HEK293T (cell line): ENCODE results near the gene SKAP1.

ENCODE experiments used
- ARNT ChIP-seq: fragments of 450-650 bp; IDR thresholded peaks from 2 replicates; pipeline ENCODE4 v1.6.1; 2017; ENCODE audit warnings: mild to moderate bottlenecking
- BHLHE40 ChIP-seq: fragments of 450-650 bp; IDR thresholded peaks from 2 replicates; pipeline ENCODE4 v1.6.1; 2016; ENCODE audit warnings: mild to moderate bottlenecking, moderate library complexity, borderline replicate concordance
- FOXA1 ChIP-seq: fragments of 450-650 bp; IDR thresholded peaks from 2 replicates; pipeline ENCODE4 v1.6.1; 2016; ENCODE audit warnings: mild to moderate bottlenecking
- HDGF ChIP-seq: fragments of 450-650 bp; IDR thresholded peaks from 2 replicates; pipeline ENCODE4 v1.6.1; 2017; ENCODE audit warnings: antibody characterized with exemption, borderline replicate concordance
- LEF1 ChIP-seq: fragments of 450-650 bp; IDR thresholded peaks from 2 replicates; pipeline ENCODE4 v1.6.1; 2017; ENCODE audit warnings: mild to moderate bottlenecking, borderline replicate concordance
- SP1 ChIP-seq: fragments of 450-650 bp; IDR thresholded peaks from 2 replicates; pipeline ENCODE4 v1.6.1; 2017
- TARDBP ChIP-seq: fragments of 450-650 bp; IDR thresholded peaks from 2 replicates; pipeline ENCODE4 v1.6.1; 2016

DNA sequence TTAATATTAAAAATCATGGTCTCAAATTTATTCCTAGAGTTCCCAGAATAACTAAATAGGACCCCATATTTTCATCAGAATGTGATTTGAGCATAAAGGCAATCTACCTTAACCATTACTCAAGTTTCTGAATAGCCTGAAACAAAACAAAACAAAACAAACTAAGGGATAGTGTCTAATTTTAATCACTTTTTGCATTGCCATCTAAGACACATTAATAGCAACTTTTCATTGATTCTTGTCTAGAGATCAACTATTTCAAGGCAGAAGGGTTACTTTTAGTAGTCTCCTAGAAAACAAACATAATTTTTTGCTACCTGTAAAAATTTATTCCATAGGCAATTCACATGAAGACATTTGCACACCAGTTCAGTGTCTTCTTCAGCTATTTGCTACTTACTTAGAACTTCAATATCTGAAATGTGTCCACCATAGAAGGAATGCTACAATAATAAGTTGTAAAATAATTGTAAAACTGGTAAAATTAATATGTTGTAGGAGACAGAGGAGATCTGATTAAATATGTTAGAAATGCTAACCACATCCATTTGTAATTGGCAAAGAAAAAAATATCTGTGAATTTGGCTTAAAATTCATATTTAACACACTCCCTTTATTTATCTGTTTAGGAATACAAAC, 94.7 kb downstream of the SKAP1 start:
- TF ChIP-seq HDGF: no peak
- no peak for TF ChIP-seq TARDBP
- TF ChIP-seq SP1: no peak
- TF ChIP-seq BHLHE40: no peak
- no peak for TF ChIP-seq FOXA1
- no peak for TF ChIP-seq ARNT
- TF ChIP-seq LEF1: no peak
